DOHH2 (cell line): ENCODE results near the gene OCA2.

Experiments used
- H3F3A ChIP-seq: fragments of 200-600 bp; sonication (generic), shearing (Covaris generic); 2 replicates; pipeline ENCODE4 v1.6.0; 2016; ENCODE audit warnings: antibody characterized with exemption, mild to moderate bottlenecking; ENCODE audit not compliant: control insufficient read depth, insufficient read depth
- H3K27ac ChIP-seq: fragments of 200-600 bp; sonication (generic); 2 replicates; pipeline ENCODE4 v1.5.1; 2014; ENCODE audit warnings: low read depth, mild to moderate bottlenecking, low read length, moderate library complexity
- H3K27me3 ChIP-seq: fragments of 200-600 bp; sonication (generic); 2 replicates; pipeline ENCODE4 v1.6.1; 2014; ENCODE audit warnings: mild to moderate bottlenecking, low read length, mixed read lengths; ENCODE audit not compliant: control insufficient read depth
- H3K36me3 ChIP-seq: fragments of 200-600 bp; sonication (generic); 2 replicates; pipeline ENCODE4 v1.6.1; 2014; ENCODE audit warnings: mild to moderate bottlenecking, low read length, moderate library complexity, mixed read lengths; ENCODE audit not compliant: control insufficient read depth
- H3K4me1 ChIP-seq: fragments of 200-600 bp; sonication (generic); 2 replicates; pipeline ENCODE4 v1.6.1; 2014; ENCODE audit warnings: mild to moderate bottlenecking, low read length, mixed read lengths; ENCODE audit not compliant: control insufficient read depth
- H3K4me2 ChIP-seq: fragments of 200-600 bp; sonication (generic); 2 replicates; pipeline ENCODE4 v1.6.0; 2014; ENCODE audit warnings: mild to moderate bottlenecking, low read length, moderate library complexity
- H3K4me3 ChIP-seq: fragments of 200-600 bp; sonication (generic); 2 replicates; pipeline ENCODE4 v1.5.1; 2014; ENCODE audit warnings: mild to moderate bottlenecking, low read length, mixed read lengths
- H3K79me2 ChIP-seq: fragments of 200-600 bp; sonication (generic); 2 replicates; pipeline ENCODE4 v1.6.1; 2014; ENCODE audit warnings: mild to moderate bottlenecking, low read length, mixed read lengths; ENCODE audit not compliant: control insufficient read depth
- H3K9me2 ChIP-seq: fragments of 200-600 bp; sonication (generic); replicated peaks from 2 replicates; pipeline ENCODE4 v1.6.1; 2014; ENCODE audit warnings: mild to moderate bottlenecking, low read length, mixed read lengths; ENCODE audit not compliant: control insufficient read depth
- H3K9me3 ChIP-seq: fragments of 200-600 bp; sonication (generic); 2 replicates; pipeline ENCODE4 v1.6.1; 2014; ENCODE audit warnings: antibody characterized with exemption, low read length, mixed read lengths; ENCODE audit not compliant: control insufficient read depth, insufficient read depth
- H4K20me1 ChIP-seq: fragments of 200-600 bp; sonication (generic); 2 replicates; pipeline ENCODE4 v1.6.0; 2014; ENCODE audit warnings: low read depth, mild to moderate bottlenecking, antibody characterized with exemption, low read length, moderate library complexity; ENCODE audit not compliant: control insufficient read depth, insufficient read depth
- CTCF ChIP-seq: fragments of 200-600 bp; sonication (generic); IDR thresholded peaks from one replicate; pipeline ENCODE4 v1.5.1; 2014; ENCODE audit warnings: antibody characterized with exemption, mild to moderate bottlenecking, low read depth, low read length; ENCODE audit not compliant: poor library complexity, severe bottlenecking
- EZH2phosphoT487 ChIP-seq: fragments of 200-600 bp; sonication (generic); IDR thresholded peaks from 2 replicates; pipeline ENCODE4 v1.6.1; 2017; ENCODE audit warnings: borderline replicate concordance, mild to moderate bottlenecking, antibody characterized with exemption, low read length, moderate library complexity, mixed read lengths

OCA2 gene

DNA sequence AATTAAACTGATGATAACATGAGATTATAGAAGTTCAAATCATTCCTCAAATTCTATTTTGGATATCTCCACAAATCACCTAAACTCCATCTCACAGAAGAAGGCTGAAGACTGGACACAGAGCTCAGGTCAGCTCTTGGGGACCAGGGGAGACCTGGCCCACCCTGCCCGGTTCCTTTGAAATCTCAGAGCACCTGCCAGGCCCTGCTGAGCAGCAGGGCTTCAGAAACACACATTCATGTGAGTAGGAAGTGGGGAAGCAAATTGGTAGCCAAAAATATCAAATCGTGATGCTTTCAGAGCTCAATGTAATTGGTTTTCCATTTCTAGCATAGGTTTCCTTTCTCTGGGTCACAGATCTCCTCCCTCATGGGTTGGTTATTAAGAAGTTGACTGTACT, 76.2 kb downstream of the OCA2 start:
- Histone ChIP-seq H3K27me3 (no peaks in the 10 kb centered on the region), H3K79me2 (no peaks in the 10 kb centered on the region), H3K9me2 (no peaks in the 10 kb centered on the region), H3K4me3 (no peak overlapping the region), H3F3A (no peaks in the 10 kb centered on the region), H4K20me1 (no peaks in the 10 kb centered on the region), H3K36me3 (no peaks in the 10 kb centered on the region), H3K4me2 (no peak overlapping the region), H3K9me3 (no peaks in the 10 kb centered on the region), H3K27ac (no peak overlapping the region), H3K4me1 (no peaks in the 10 kb centered on the region)
- no peak for TF ChIP-seq CTCF
- no peak for TF ChIP-seq EZH2phosphoT487

DNA sequence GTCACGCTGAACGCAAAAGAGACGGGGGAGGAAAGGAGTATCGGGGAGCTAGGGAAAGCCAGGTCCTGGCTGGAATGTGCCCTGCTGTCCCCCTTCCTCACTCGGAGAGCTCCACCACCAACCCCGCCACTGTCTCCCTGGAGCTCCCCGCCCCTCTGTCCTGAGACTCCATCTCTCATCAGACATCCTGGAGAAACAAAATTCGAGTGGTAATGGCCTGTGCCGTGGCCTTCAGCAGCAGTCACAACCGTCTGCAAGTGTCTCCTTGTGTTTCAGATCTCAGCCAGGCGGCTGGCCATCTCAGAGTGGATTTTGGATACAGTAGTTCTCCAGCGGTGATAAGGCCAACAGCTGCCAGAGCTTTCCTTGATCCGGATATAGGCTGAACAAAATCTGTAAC, 76.9 kb downstream of the OCA2 start:
- TF ChIP-seq CTCF (no peak), EZH2phosphoT487 (no peak)
- H3K27ac ChIP-seq = no peak overlapping the region
- no peak overlapping the region for H3K4me2 ChIP-seq
- no peaks in the 10 kb centered on the region for H3K9me2 ChIP-seq
- no peaks in the 10 kb centered on the region for H3K79me2 ChIP-seq
- no peaks in the 10 kb centered on the region for H3K36me3 ChIP-seq
- H3K9me3 ChIP-seq = no peaks in the 10 kb centered on the region
- H3F3A ChIP-seq = no peaks in the 10 kb centered on the region
- H3K4me1 ChIP-seq = no peaks in the 10 kb centered on the region
- no peaks in the 10 kb centered on the region for H4K20me1 ChIP-seq
- H3K27me3 ChIP-seq = no peaks in the 10 kb centered on the region
- H3K4me3 ChIP-seq = no peak overlapping the region

DNA sequence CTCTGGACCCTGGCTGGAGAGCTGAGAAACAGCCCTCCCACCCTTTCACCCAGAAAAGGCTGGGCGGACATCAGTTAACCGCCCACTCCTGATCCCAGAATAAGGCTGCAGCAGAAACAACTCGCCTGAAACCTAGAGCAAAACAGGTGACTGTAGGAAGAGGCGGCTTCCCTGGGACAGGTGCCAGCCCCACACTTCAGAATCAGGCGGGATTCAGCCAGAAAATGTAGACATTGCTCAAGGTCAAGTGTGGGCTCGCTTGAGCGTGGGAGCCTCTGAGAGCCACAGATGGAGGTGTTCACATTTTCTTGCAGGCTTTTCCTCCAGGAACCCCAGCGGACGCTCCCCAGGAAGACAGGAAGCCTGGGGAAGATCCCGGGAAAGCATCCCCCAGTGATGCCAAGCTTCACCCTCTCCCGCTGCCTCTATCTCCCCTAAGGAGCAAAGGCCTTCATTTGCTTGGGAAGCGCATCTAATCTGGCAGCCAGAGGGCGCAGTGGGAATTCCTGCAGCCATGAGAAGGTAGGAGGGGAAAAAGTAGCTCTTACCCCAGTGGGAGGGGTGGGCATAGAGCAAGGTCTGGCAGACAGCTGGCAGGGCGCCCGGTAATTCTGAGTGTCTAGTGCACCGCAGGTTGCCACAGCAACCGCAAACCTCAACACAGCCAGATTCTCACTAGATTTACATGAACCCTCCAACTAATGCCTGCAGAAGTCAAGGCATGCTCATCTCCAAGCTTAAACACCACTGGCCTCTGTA, 77.7 kb downstream of the OCA2 start:
- Histone ChIP-seq H3K4me3 (no peak overlapping the region), H3K36me3 (no peaks in the 10 kb centered on the region), H3K27me3 (no peaks in the 10 kb centered on the region), H4K20me1 (no peaks in the 10 kb centered on the region), H3K9me2 (no peaks in the 10 kb centered on the region), H3F3A (no peaks in the 10 kb centered on the region), H3K79me2 (no peaks in the 10 kb centered on the region), H3K4me1 (no peaks in the 10 kb centered on the region), H3K9me3 (no peaks in the 10 kb centered on the region), H3K4me2 (no peak overlapping the region), H3K27ac (no peak overlapping the region)
- no peak for TF ChIP-seq EZH2phosphoT487
- no peak for TF ChIP-seq CTCF

- no peaks in the 10 kb centered on the region for H3K79me2 ChIP-seq
- no peaks in the 10 kb centered on the region for H3K9me3 ChIP-seq
- TF ChIP-seq CTCF = no peak
- no peak for TF ChIP-seq EZH2phosphoT487
- no peaks in the 10 kb centered on the region for H4K20me1 ChIP-seq
- H3K27ac ChIP-seq = no peak overlapping the region
- H3K4me1 ChIP-seq = no peaks in the 10 kb centered on the region
- no peaks in the 10 kb centered on the region for H3K9me2 ChIP-seq
- H3K27me3 ChIP-seq = no peaks in the 10 kb centered on the region
- no peak overlapping the region for H3K4me3 ChIP-seq
- no peaks in the 10 kb centered on the region for H3F3A ChIP-seq
- H3K36me3 ChIP-seq = no peaks in the 10 kb centered on the region
- H3K4me2 ChIP-seq = no peak overlapping the region
These were observed 78.5 kb downstream of the OCA2 start for GRCh38 chr15:28020644-28021043.
